SK-N-SH (cell line): ENCODE results near the gene ST3GAL2. TPM values are rescaled to one million over a fixed set of nuclear protein-coding genes. Genes with fewer than 3 reads are reported as not detected.

Source experiments
- CTCF ChIA-PET: fragments of 300-600, 350-600 bp; formaldehyde crosslinking; extraction: SDS; loops from one replicate; lab custom pipeline; 2021; lab: Yijun Ruan, JAX
- POLR2A ChIA-PET: fragments of 350-600 bp; sonication (Branson Sonifier 250); formaldehyde crosslinking; extraction: SDS; loops from one replicate; lab custom pipeline; 2020; ENCODE audit warnings: antibody characterized with exemption, inconsistent platforms; lab: Yijun Ruan, JAX
- DNase-seq: peaks from one replicate; pipeline ENCODE4 v3.0.0; 2012
- H2AFZ ChIP-seq: fragments of 200-600 bp; sonication (generic); 2 replicates; pipeline ENCODE4 v1.8.1; 2016; ENCODE audit warnings: antibody characterized with exemption, mild to moderate bottlenecking, low read depth
- H3F3A ChIP-seq: fragments of 200-600 bp; sonication (generic); replicated peaks from 2 replicates; pipeline ENCODE3; 2016; ENCODE audit warnings: antibody characterized with exemption, mild to moderate bottlenecking; ENCODE audit not compliant: insufficient read depth
- H3K27ac ChIP-seq, 2 experiments: fragments of 200-500 bp in 1 of 2; fragments of 200-600 bp in 1 of 2; sonication (Bioruptor generic) in 1 of 2; sonication (generic), shearing (Covaris generic) in 1 of 2; 2 replicates each; pipeline versions ENCODE4 v1.5.1 to v1.6.1; 2014 to 2016; ENCODE audit warnings: low read depth in 2 of 2, inconsistent platforms in 1 of 2, low read length in 1 of 2, mild to moderate bottlenecking in 1 of 2, mixed read lengths in 1 of 2
- H3K27me3 ChIP-seq: fragments of 200-600 bp; sonication (generic), shearing (Covaris generic); 2 replicates; pipeline ENCODE4 v1.6.1; 2016; ENCODE audit warnings: mixed run types; ENCODE audit not compliant: insufficient read depth
- H3K36me3 ChIP-seq, 2 experiments: fragments of 200-500 bp in 1 of 2; fragments of 200-600 bp in 1 of 2; sonication (Bioruptor generic) in 1 of 2; sonication (generic) in 1 of 2; replicated peaks in 1 of 2; 2 replicates each; pipeline versions ENCODE3 to v1.5.1; 2014 to 2016; ENCODE audit warnings: low read length in 1 of 2, mild to moderate bottlenecking in 1 of 2; ENCODE audit not compliant: insufficient read depth in 2 of 2, control insufficient read depth in 1 of 2
- H3K4me1 ChIP-seq, 2 experiments: fragments of 200-500 bp in 1 of 2; fragments of 200-600 bp in 1 of 2; sonication (Bioruptor generic) in 1 of 2; sonication (generic), shearing (Covaris generic) in 1 of 2; 2 replicates each; pipeline versions ENCODE4 v1.5.1 to v1.6.1; 2014 to 2016; ENCODE audit warnings: low read depth in 1 of 2, low read length in 1 of 2, mixed run types in 1 of 2; ENCODE audit not compliant: insufficient read depth in 2 of 2, control insufficient read depth in 1 of 2
- H3K4me2 ChIP-seq: fragments of 200-600 bp; sonication (generic), shearing (Covaris generic); 2 replicates; pipeline ENCODE4 v1.6.1; 2017; ENCODE audit warnings: mixed run types
- H3K4me3 ChIP-seq, 2 experiments: fragments of 200-500 bp in 1 of 2; fragments of 200-600 bp in 1 of 2; sonication (Bioruptor generic) in 1 of 2; sonication (generic), shearing (Covaris generic) in 1 of 2; 2 replicates each; pipeline versions ENCODE4 v1.5.1 to v1.8.1; 2014 to 2016; ENCODE audit warnings: low read depth in 2 of 2, inconsistent platforms in 1 of 2, low read length in 1 of 2, mild to moderate bottlenecking in 1 of 2, mixed read lengths in 1 of 2, moderate library complexity in 1 of 2
- H3K79me2 ChIP-seq: fragments of 200-600 bp; sonication (generic); 2 replicates; pipeline ENCODE4 v1.8.1; 2017; ENCODE audit warnings: mild to moderate bottlenecking; ENCODE audit not compliant: insufficient read depth
- H3K9ac ChIP-seq: fragments of 200-600 bp; sonication (generic); 2 replicates; pipeline ENCODE4 v1.6.1; 2017; ENCODE audit warnings: mixed run types
- H3K9me2 ChIP-seq: fragments of 200-600 bp; sonication (generic); 2 replicates; pipeline ENCODE4 v1.6.1; 2017; ENCODE audit warnings: mixed run types
- H3K9me3 ChIP-seq: fragments of 200-600 bp; sonication (generic); 2 replicates; pipeline ENCODE4 v1.6.1; 2017; ENCODE audit warnings: mixed run types, mild to moderate bottlenecking, moderate library complexity
- H4K20me1 ChIP-seq: fragments of 200-600 bp; sonication (generic); 2 replicates; pipeline ENCODE4 v1.6.1; 2017; ENCODE audit warnings: mild to moderate bottlenecking, mixed run types; ENCODE audit not compliant: insufficient read depth
- EP300 ChIP-seq, 2 experiments: IDR thresholded peaks; 2 replicates each; pipeline versions ENCODE4 v1.4.0 to v1.6.1; 2012; ENCODE audit warnings: borderline replicate concordance in 1 of 2, low read depth in 1 of 2, low read length in 1 of 2
- EZH2phosphoT487 ChIP-seq: fragments of 200-600 bp; sonication (generic); IDR thresholded peaks from 2 replicates; pipeline ENCODE4 v1.6.1; 2017; ENCODE audit warnings: low read depth, mixed run types, mild to moderate bottlenecking, antibody characterized with exemption, moderate library complexity, borderline replicate concordance
- FOXJ3 ChIP-seq: sonication (generic); formaldehyde crosslinking; IDR thresholded peaks from 2 replicates; pipeline ENCODE4 v1.5.1; 2020; ENCODE audit warnings: mild to moderate bottlenecking, missing genetic modification reagents
- GABPA ChIP-seq: IDR thresholded peaks from 2 replicates; pipeline ENCODE4 v1.4.0; 2012; ENCODE audit warnings: low read depth, mild to moderate bottlenecking
- JUND ChIP-seq: IDR thresholded peaks from 2 replicates; pipeline ENCODE4 v1.4.0; 2012
- MEF2A ChIP-seq: IDR thresholded peaks from 2 replicates; pipeline ENCODE4 v1.4.0; 2012; ENCODE audit warnings: low read depth, borderline replicate concordance
- POLR2AphosphoS5 ChIP-seq: IDR thresholded peaks from 2 replicates; pipeline ENCODE4 v1.6.1; 2012; ENCODE audit warnings: low read depth, low read length
- RFX5 ChIP-seq: IDR thresholded peaks from 2 replicates; pipeline ENCODE4 v1.6.1; 2012; ENCODE audit warnings: mild to moderate bottlenecking, improper control_type of control experiment, low read length
- RXRA ChIP-seq: IDR thresholded peaks from 2 replicates; pipeline ENCODE4 v1.4.0; 2012; ENCODE audit warnings: low read depth, mild to moderate bottlenecking, borderline replicate concordance
- SMC3 ChIP-seq: IDR thresholded peaks from 2 replicates; pipeline ENCODE4 v1.6.1; 2012; ENCODE audit warnings: low read depth, low read length, improper control_type of control experiment
- TCF12 ChIP-seq: IDR thresholded peaks from 2 replicates; pipeline ENCODE4 v1.4.0; 2012
- WGBS: methylation state at CpG from one replicate; pipeline ENCODE4 v1.1.6; 2017; ENCODE audit warnings: low lambda C conversion rate; 5-methylcytosine and 5-hydroxymethylcytosine counted together
- polyA plus RNA-seq, 3 experiments: library from polyadenylated mRNA; depleted of rRNA; stranded (reverse); fragments of >200 nt; gene quantifications; 2 replicates each; pipeline ENCODE4 v1.2.3, GENCODE V29; 2012
- TF ChIP-seq, protein P1 (sequence below): fragments of 150-350 bp; IDR thresholded peaks from 2 replicates; pipeline ENCODE4 v1.6.1; 2016; ENCODE audit warnings: mild to moderate bottlenecking, low read depth, low read length
- TF ChIP-seq, protein P2 (sequence below): IDR thresholded peaks from 2 replicates; pipeline ENCODE4 v1.4.0; 2012; ENCODE audit warnings: low read depth, borderline replicate concordance
- TF ChIP-seq, protein P3 (sequence below): fragments of 150-350 bp; IDR thresholded peaks from 2 replicates; pipeline ENCODE4 v1.6.1; 2017; ENCODE audit warnings: antibody characterized with exemption, low read length, low read depth, borderline replicate concordance
- TF ChIP-seq, protein P4 (sequence below): fragments of 200-600 bp; sonication (generic); IDR thresholded peaks from 2 replicates; pipeline ENCODE4 v1.6.1; 2017; ENCODE audit warnings: antibody characterized with exemption, mild to moderate bottlenecking, moderate library complexity

Gene ST3GAL2
- polyA plus RNA-seq, 1 of the 3 experiments (the other 2 are of a cell fraction), result 19.9 TPM

DNA sequence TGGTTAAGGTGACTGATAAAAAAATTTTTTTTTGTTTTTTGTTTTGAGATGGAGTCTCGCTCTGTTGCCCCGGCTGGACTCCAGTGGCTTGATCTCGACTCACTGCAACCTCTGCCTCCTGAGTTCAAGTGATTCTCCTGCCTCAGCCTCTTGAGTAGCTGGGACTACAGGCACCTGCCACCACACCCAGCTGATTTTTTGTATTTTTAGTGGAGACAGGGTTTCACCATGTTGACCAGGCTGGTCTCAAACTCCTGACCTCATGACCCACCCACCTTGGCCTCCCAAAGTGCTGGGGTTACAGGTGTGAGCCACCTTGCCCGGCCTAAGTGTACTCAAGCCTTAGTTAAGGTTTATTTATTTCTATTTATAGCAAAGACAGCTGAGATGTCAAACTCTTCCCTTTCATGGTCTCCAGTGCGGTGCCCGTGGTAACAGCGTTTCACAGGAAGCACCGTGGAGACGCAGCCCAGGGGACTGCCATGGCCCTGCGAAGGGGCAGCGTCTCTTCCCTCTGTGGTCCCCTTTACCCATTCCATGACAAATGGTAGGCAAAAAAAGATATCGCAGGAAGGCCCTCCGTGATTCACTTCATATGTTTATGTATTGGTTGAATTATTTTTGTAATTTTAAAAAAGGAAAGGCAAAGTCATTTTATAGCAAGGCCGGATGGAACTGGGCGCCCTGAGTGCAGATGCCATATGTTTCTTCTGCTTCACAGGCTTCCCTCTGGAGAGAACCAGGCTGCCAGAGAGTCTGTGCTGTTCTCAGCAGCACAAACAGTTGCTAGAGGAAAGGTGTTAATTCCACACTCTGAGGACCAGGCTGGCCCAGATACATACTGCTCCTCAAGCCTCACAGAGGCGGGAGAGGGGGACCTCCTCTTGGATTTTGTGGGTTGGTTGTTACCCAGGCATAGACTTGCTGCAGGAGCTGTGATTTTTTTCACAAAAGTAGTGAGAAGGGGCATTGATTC lies 63.0 kb downstream of the ST3GAL2 start:
- no peaks in the 10 kb centered on the region for H3K9me3 ChIP-seq
- no peaks in the 10 kb centered on the region for H4K20me1 ChIP-seq
- WGBS, result 88% methylated on average over 16 of the region's 16 CpGs
- no peaks in the 10 kb centered on the region for H3K9me2 ChIP-seq
- CTCF ChIA-PET, result interaction anchor here (0.8 to 1.6 kb wide), 2 partner anchors 14 to 95 kb away, joined by 3 to 8 read pairs; no protein-coding TSS in a partner anchor
- H3K9ac ChIP-seq, result no peak overlapping the region
- H3K27me3 ChIP-seq, result no peaks in the 10 kb centered on the region
- POLR2A ChIA-PET, result interaction anchor here (0.6 to 1.2 kb wide), 2 partner anchors 63 to 78 kb away, joined by 6 to 11 read pairs; no protein-coding TSS in a partner anchor
- H3K36me3 ChIP-seq, result peaks cover 21 to 44% of the 10 kb centered on the region in 2 experiments
- no peak overlapping the region for H3K4me2 ChIP-seq
- H2AFZ ChIP-seq, result no peak overlapping the region
- TF ChIP-seq SMC3, result no peak
- TF ChIP-seq, protein P1, sequence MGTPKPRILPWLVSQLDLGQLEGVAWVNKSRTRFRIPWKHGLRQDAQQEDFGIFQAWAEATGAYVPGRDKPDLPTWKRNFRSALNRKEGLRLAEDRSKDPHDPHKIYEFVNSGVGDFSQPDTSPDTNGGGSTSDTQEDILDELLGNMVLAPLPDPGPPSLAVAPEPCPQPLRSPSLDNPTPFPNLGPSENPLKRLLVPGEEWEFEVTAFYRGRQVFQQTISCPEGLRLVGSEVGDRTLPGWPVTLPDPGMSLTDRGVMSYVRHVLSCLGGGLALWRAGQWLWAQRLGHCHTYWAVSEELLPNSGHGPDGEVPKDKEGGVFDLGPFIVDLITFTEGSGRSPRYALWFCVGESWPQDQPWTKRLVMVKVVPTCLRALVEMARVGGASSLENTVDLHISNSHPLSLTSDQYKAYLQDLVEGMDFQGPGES, result no peak
- TF ChIP-seq RFX5, result no peak
- TF ChIP-seq, protein P2, sequence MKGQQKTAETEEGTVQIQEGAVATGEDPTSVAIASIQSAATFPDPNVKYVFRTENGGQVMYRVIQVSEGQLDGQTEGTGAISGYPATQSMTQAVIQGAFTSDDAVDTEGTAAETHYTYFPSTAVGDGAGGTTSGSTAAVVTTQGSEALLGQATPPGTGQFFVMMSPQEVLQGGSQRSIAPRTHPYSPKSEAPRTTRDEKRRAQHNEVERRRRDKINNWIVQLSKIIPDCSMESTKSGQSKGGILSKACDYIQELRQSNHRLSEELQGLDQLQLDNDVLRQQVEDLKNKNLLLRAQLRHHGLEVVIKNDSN, result no peak
- TF ChIP-seq RXRA, result no peak
- no peak for TF ChIP-seq GABPA
- TF ChIP-seq, protein P3, sequence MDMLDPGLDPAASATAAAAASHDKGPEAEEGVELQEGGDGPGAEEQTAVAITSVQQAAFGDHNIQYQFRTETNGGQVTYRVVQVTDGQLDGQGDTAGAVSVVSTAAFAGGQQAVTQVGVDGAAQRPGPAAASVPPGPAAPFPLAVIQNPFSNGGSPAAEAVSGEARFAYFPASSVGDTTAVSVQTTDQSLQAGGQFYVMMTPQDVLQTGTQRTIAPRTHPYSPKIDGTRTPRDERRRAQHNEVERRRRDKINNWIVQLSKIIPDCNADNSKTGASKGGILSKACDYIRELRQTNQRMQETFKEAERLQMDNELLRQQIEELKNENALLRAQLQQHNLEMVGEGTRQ, result no peak
- TF ChIP-seq FOXJ3, result no peak
- no peak for TF ChIP-seq POLR2AphosphoS5
- TF ChIP-seq, protein P4, sequence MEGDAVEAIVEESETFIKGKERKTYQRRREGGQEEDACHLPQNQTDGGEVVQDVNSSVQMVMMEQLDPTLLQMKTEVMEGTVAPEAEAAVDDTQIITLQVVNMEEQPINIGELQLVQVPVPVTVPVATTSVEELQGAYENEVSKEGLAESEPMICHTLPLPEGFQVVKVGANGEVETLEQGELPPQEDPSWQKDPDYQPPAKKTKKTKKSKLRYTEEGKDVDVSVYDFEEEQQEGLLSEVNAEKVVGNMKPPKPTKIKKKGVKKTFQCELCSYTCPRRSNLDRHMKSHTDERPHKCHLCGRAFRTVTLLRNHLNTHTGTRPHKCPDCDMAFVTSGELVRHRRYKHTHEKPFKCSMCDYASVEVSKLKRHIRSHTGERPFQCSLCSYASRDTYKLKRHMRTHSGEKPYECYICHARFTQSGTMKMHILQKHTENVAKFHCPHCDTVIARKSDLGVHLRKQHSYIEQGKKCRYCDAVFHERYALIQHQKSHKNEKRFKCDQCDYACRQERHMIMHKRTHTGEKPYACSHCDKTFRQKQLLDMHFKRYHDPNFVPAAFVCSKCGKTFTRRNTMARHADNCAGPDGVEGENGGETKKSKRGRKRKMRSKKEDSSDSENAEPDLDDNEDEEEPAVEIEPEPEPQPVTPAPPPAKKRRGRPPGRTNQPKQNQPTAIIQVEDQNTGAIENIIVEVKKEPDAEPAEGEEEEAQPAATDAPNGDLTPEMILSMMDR, result no peak
- TF ChIP-seq EP300 (IDR thresholded peaks at IDR 0.05; ENCODE audit: borderline replicate concordance in 1 of 2, low read depth in 1 of 2, low read length in 1 of 2), result no peak
- TF ChIP-seq TCF12, result no peak
- no peak for TF ChIP-seq JUND
- TF ChIP-seq MEF2A, result no peak
- TF ChIP-seq EZH2phosphoT487, result no peak
- H3K4me3 ChIP-seq, result no peak overlapping the region
- DNase-seq, result no peak
- peaks cover 41% of the 10 kb centered on the region for H3F3A ChIP-seq
- H3K27ac ChIP-seq, result peak overlapping the region in 1 of 2 experiments; percentile 23; a peak in 3 of 4 replicates
- H3K79me2 ChIP-seq, result peaks cover 32% of the 10 kb centered on the region
- H3K4me1 ChIP-seq, result peaks cover 6 to 8% of the 10 kb centered on the region in 2 experiments; a peak in 2 of 4 replicates
